Measurements from ENCODE around the gene MLST8. TPM values are rescaled to one million over a fixed set of nuclear protein-coding genes. Genes with fewer than 3 reads are reported as not detected.
"Not testable (repeated sequence)": the region's sequence is repeated elsewhere in the genome, so short reads cannot be mapped to it uniquely, and the experiment has no call there.

The MLST8 gene
- total RNA-seq, 1 donor from 2014 or later: 9.4 TPM

GRCh38 chr16:2190659-2191445 lies 14.4 kb upstream of the MLST8 start:
- DNase-seq: no peak

GRCh38 chr16:2191446-2191706 lies 13.9 kb upstream of the MLST8 start:
- DNase-seq: no peak

- peak; percentile 15 for DNase-seq
Observed at GRCh38 chr16:2194166-2194834, 11.0 kb upstream of the MLST8 start.

- DNase-seq: no peak
Observed at GRCh38 chr16:2194852-2195321, 10.4 kb upstream of the MLST8 start.

- DNase-seq: no peak
Observed at GRCh38 chr16:2195322-2196161, 9.7 kb upstream of the MLST8 start.

GRCh38 chr16:2196162-2196980 lies 8.9 kb upstream of the MLST8 start, which contains the start of gene CASKIN1:
Gene CASKIN1 (minus strand): TSS chr16:2196605. CDS start chr16:2196432, 173 bp downstream.
- no peak for DNase-seq

GRCh38 chr16:2196981-2197511 lies 8.2 kb upstream of the MLST8 start:
- no peak for DNase-seq

- DNase-seq: no peak
Observed at GRCh38 chr16:2197765-2198164, 7.5 kb upstream of the MLST8 start.

GRCh38 chr16:2198283-2198682 lies 7.0 kb upstream of the MLST8 start:
- DNase-seq: no peak

GRCh38 chr16:2199095-2199494 lies 6.2 kb upstream of the MLST8 start:
- DNase-seq: no peak

- no peak for DNase-seq
Observed at GRCh38 chr16:2199621-2200139, 5.6 kb upstream of the MLST8 start.

GRCh38 chr16:2200313-2200712 lies 4.9 kb upstream of the MLST8 start:
- no peak for DNase-seq

GRCh38 chr16:2203119-2203688 lies 2.0 kb upstream of the MLST8 start:
- DNase-seq: not testable (repeated sequence)

GRCh38 chr16:2204416-2205103 lies 694 bp upstream of the MLST8 start:
- no peak for DNase-seq

- no peak for DNase-seq
Observed at GRCh38 chr16:2205967-2206313, 686 bp downstream of the MLST8 start.

GRCh38 chr16:2206420-2206779 lies 1.1 kb downstream of the MLST8 start:
- DNase-seq: no peak

GRCh38 chr16:2206780-2207433 lies 1.7 kb downstream of the MLST8 start:
- no peak for DNase-seq

GRCh38 chr16:2207872-2208271 lies 2.6 kb downstream of the MLST8 start:
- DNase-seq: no peak

GRCh38 chr16:2208308-2208707 lies 3.1 kb downstream of the MLST8 start:
- DNase-seq: no peak

GRCh38 chr16:2208772-2209171 lies 3.5 kb downstream of the MLST8 start:
- no peak for DNase-seq
